NCI-H460 (cell line): ENCODE data around the gene HBA1. TPM values are rescaled to one million over a fixed set of nuclear protein-coding genes. Genes with fewer than 3 reads are reported as not detected.
"Not testable (repeated sequence)": the region's sequence is repeated elsewhere in the genome, so short reads cannot be mapped to it uniquely, and the experiment has no call there.

Experiments
- DNase-seq: peaks from one replicate; pipeline ENCODE4 v3.0.0-alpha.2; 2016; ENCODE audit warnings: low read depth; ENCODE audit errors: extremely low read depth
- total RNA-seq: library from RNA; depleted of rRNA; stranded (reverse); fragments of >200 nt; shearing (Covaris generic); gene quantifications from 2 replicates; pipeline ENCODE4 v1.2.3, GENCODE V29; 2014

Gene HBA1
- total RNA-seq, 1 experiment from 2014 or later: 2.2 TPM

GRCh38 chr16:173928-174769, 2.3 kb upstream of the HBA1 start:
- DNase-seq: not testable (repeated sequence)

GRCh38 chr16:175011-175949, 1.2 kb upstream of the HBA1 start:
- DNase-seq: no peak

- not testable (repeated sequence) for DNase-seq
Observed at GRCh38 chr16:176006-176405, 474 bp upstream of the HBA1 start.

- DNase-seq: no peak
Observed at GRCh38 chr16:177394-177822, 928 bp downstream of the HBA1 start.

GRCh38 chr16:177981-178667, 1.6 kb downstream of the HBA1 start:
- DNase-seq: no peak

GRCh38 chr16:178668-179015, 2.2 kb downstream of the HBA1 start:
- no peak for DNase-seq

- DNase-seq: no peak
Observed at GRCh38 chr16:179211-180092, 3.0 kb downstream of the HBA1 start.

- no peak for DNase-seq
Observed at GRCh38 chr16:180101-180675, 3.7 kb downstream of the HBA1 start, which contains the start of gene HBQ1. Gene HBQ1 (plus strand): TSS chr16:180459. CDS start chr16:180487, 28 bp downstream.

- DNase-seq: peak; percentile 70
Observed at GRCh38 chr16:180681-181564, 4.4 kb downstream of the HBA1 start.

- DNase-seq: no peak
Observed at GRCh38 chr16:181565-182021, 5.1 kb downstream of the HBA1 start.

GRCh38 chr16:183005-183404, 6.5 kb downstream of the HBA1 start:
- DNase-seq: no peak

- no peak for DNase-seq
Observed at GRCh38 chr16:185213-185612, 8.7 kb downstream of the HBA1 start.

- no peak for DNase-seq
Observed at GRCh38 chr16:185691-186090, 9.2 kb downstream of the HBA1 start.

GRCh38 chr16:187330-187729, 10.8 kb downstream of the HBA1 start:
- DNase-seq: no peak

GRCh38 chr16:188674-189073, 12.2 kb downstream of the HBA1 start:
- no peak for DNase-seq

- no peak for DNase-seq
Observed at GRCh38 chr16:189604-190186, 13.2 kb downstream of the HBA1 start.

GRCh38 chr16:191831-192230, 15.4 kb downstream of the HBA1 start:
- no peak for DNase-seq

- DNase-seq: no peak
Observed at GRCh38 chr16:192686-193085, 16.2 kb downstream of the HBA1 start.
